Stomach (tissue), 4 donors: ENCODE measurements around the gene ABCC10.
"Not testable (repeated sequence)": the region's sequence is repeated elsewhere in the genome, so short reads cannot be mapped to it uniquely, and the experiment has no call there.

Source experiments
- EP300 ChIP-seq: sonication (generic); formaldehyde crosslinking; IDR thresholded peaks from one replicate; pipeline ENCODE4 v1.6.1; 2017; ENCODE audit warnings: antibody characterized with exemption
- POLR2A ChIP-seq, 4 donors: fragments of 450-650 bp; IDR thresholded peaks; one replicate each; pipeline ENCODE4 v1.6.1; 2016; ENCODE audit warnings: antibody characterized with exemption in 4 of 4, control low read depth in 2 of 4, mild to moderate bottlenecking in 1 of 4, moderate library complexity in 1 of 4
- POLR2AphosphoS5 ChIP-seq, 3 donors: sonication (generic); formaldehyde crosslinking; IDR thresholded peaks; one replicate each; pipeline ENCODE4 v1.6.1; 2016; ENCODE audit warnings: antibody characterized with exemption in 3 of 3
- TF ChIP-seq, protein P1 (sequence below), 7 experiments: fragments of 450-650 bp in 4 of 7; fragments of 200-600 bp in 3 of 7; sonication (generic) in 3 of 7; IDR thresholded peaks; one replicate each; pipeline ENCODE4 v1.5.1; 2016 to 2019; ENCODE audit warnings: antibody characterized with exemption in 7 of 7, control low read depth in 2 of 7, mild to moderate bottlenecking in 1 of 7

DNA sequence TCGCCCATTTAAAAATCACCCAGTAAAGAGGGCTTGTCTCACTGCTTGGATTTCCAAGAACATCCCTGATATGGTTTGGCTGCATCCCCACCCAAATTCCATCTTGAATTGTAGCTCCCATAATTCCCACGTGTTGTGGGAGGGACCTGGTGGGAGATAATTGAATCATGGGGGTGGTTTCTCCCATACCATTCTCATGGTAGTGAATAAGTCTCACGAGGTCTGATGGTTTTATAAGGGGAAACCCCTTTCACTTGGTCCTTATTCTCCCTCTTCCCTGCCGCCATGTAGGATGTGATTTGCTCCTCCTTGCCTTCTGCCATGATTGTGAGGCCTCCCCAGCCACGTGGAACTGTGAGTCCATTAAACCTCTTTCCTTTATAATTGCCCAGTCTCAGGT, 39.9 kb downstream of the ABCC10 start:
- TF ChIP-seq, protein P1, sequence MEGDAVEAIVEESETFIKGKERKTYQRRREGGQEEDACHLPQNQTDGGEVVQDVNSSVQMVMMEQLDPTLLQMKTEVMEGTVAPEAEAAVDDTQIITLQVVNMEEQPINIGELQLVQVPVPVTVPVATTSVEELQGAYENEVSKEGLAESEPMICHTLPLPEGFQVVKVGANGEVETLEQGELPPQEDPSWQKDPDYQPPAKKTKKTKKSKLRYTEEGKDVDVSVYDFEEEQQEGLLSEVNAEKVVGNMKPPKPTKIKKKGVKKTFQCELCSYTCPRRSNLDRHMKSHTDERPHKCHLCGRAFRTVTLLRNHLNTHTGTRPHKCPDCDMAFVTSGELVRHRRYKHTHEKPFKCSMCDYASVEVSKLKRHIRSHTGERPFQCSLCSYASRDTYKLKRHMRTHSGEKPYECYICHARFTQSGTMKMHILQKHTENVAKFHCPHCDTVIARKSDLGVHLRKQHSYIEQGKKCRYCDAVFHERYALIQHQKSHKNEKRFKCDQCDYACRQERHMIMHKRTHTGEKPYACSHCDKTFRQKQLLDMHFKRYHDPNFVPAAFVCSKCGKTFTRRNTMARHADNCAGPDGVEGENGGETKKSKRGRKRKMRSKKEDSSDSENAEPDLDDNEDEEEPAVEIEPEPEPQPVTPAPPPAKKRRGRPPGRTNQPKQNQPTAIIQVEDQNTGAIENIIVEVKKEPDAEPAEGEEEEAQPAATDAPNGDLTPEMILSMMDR (IDR thresholded peaks at IDR 0.05), result not testable (repeated sequence)
- not testable (repeated sequence) for TF ChIP-seq POLR2A (IDR thresholded peaks at IDR 0.05); POLR2AphosphoS5 (IDR thresholded peaks at IDR 0.05); EP300
